DOHH2 (cell line): ENCODE results near the gene ERC2.

Source experiments
- H3F3A ChIP-seq: fragments of 200-600 bp; sonication (generic), shearing (Covaris generic); 2 replicates; pipeline ENCODE4 v1.6.0; 2016; ENCODE audit warnings: antibody characterized with exemption, mild to moderate bottlenecking; ENCODE audit not compliant: control insufficient read depth, insufficient read depth
- H3K27ac ChIP-seq: fragments of 200-600 bp; sonication (generic); 2 replicates; pipeline ENCODE4 v1.5.1; 2014; ENCODE audit warnings: low read depth, mild to moderate bottlenecking, low read length, moderate library complexity
- H3K27me3 ChIP-seq: fragments of 200-600 bp; sonication (generic); 2 replicates; pipeline ENCODE4 v1.6.1; 2014; ENCODE audit warnings: mild to moderate bottlenecking, low read length, mixed read lengths; ENCODE audit not compliant: control insufficient read depth
- H3K36me3 ChIP-seq: fragments of 200-600 bp; sonication (generic); 2 replicates; pipeline ENCODE4 v1.6.1; 2014; ENCODE audit warnings: mild to moderate bottlenecking, low read length, moderate library complexity, mixed read lengths; ENCODE audit not compliant: control insufficient read depth
- H3K4me1 ChIP-seq: fragments of 200-600 bp; sonication (generic); 2 replicates; pipeline ENCODE4 v1.6.1; 2014; ENCODE audit warnings: mild to moderate bottlenecking, low read length, mixed read lengths; ENCODE audit not compliant: control insufficient read depth
- H3K4me2 ChIP-seq: fragments of 200-600 bp; sonication (generic); 2 replicates; pipeline ENCODE4 v1.6.0; 2014; ENCODE audit warnings: mild to moderate bottlenecking, low read length, moderate library complexity
- H3K4me3 ChIP-seq: fragments of 200-600 bp; sonication (generic); 2 replicates; pipeline ENCODE4 v1.5.1; 2014; ENCODE audit warnings: mild to moderate bottlenecking, low read length, mixed read lengths
- H3K79me2 ChIP-seq: fragments of 200-600 bp; sonication (generic); 2 replicates; pipeline ENCODE4 v1.6.1; 2014; ENCODE audit warnings: mild to moderate bottlenecking, low read length, mixed read lengths; ENCODE audit not compliant: control insufficient read depth
- H3K9me2 ChIP-seq: fragments of 200-600 bp; sonication (generic); replicated peaks from 2 replicates; pipeline ENCODE4 v1.6.1; 2014; ENCODE audit warnings: mild to moderate bottlenecking, low read length, mixed read lengths; ENCODE audit not compliant: control insufficient read depth
- H3K9me3 ChIP-seq: fragments of 200-600 bp; sonication (generic); 2 replicates; pipeline ENCODE4 v1.6.1; 2014; ENCODE audit warnings: antibody characterized with exemption, low read length, mixed read lengths; ENCODE audit not compliant: control insufficient read depth, insufficient read depth
- H4K20me1 ChIP-seq: fragments of 200-600 bp; sonication (generic); 2 replicates; pipeline ENCODE4 v1.6.0; 2014; ENCODE audit warnings: low read depth, mild to moderate bottlenecking, antibody characterized with exemption, low read length, moderate library complexity; ENCODE audit not compliant: control insufficient read depth, insufficient read depth
- CTCF ChIP-seq: fragments of 200-600 bp; sonication (generic); IDR thresholded peaks from one replicate; pipeline ENCODE4 v1.5.1; 2014; ENCODE audit warnings: antibody characterized with exemption, mild to moderate bottlenecking, low read depth, low read length; ENCODE audit not compliant: poor library complexity, severe bottlenecking
- EZH2phosphoT487 ChIP-seq: fragments of 200-600 bp; sonication (generic); IDR thresholded peaks from 2 replicates; pipeline ENCODE4 v1.6.1; 2017; ENCODE audit warnings: borderline replicate concordance, mild to moderate bottlenecking, antibody characterized with exemption, low read length, moderate library complexity, mixed read lengths

ERC2 gene

GRCh38 chr3:55604402-55604801, 863.9 kb downstream of the ERC2 start:
- no peak for TF ChIP-seq EZH2phosphoT487
- no peak for TF ChIP-seq CTCF
- H3K36me3 ChIP-seq: no peaks in the 10 kb centered on the region
- no peaks in the 10 kb centered on the region for H3K9me3 ChIP-seq
- H3K9me2 ChIP-seq: no peaks in the 10 kb centered on the region
- no peaks in the 10 kb centered on the region for H3K27me3 ChIP-seq
- no peak overlapping the region for H3K4me3 ChIP-seq
- H3K4me1 ChIP-seq: no peaks in the 10 kb centered on the region
- no peaks in the 10 kb centered on the region for H3K79me2 ChIP-seq
- no peaks in the 10 kb centered on the region for H3F3A ChIP-seq
- no peaks in the 10 kb centered on the region for H4K20me1 ChIP-seq
- no peak overlapping the region for H3K27ac ChIP-seq
- H3K4me2 ChIP-seq: no peak overlapping the region

- Histone ChIP-seq H3K4me2 (no peak overlapping the region), H3K4me1 (no peaks in the 10 kb centered on the region), H4K20me1 (no peaks in the 10 kb centered on the region), H3K9me3 (no peaks in the 10 kb centered on the region), H3K27me3 (no peaks in the 10 kb centered on the region), H3F3A (no peaks in the 10 kb centered on the region), H3K4me3 (no peak overlapping the region), H3K27ac (no peak overlapping the region), H3K36me3 (no peaks in the 10 kb centered on the region), H3K79me2 (no peaks in the 10 kb centered on the region), H3K9me2 (no peaks in the 10 kb centered on the region)
- no peak for TF ChIP-seq CTCF
- no peak for TF ChIP-seq EZH2phosphoT487
These were observed 866.7 kb downstream of the ERC2 start for GRCh38 chr3:55601366-55602080.

GRCh38 chr3:55598224-55598623, 870.0 kb downstream of the ERC2 start:
- Histone ChIP-seq H3K9me2 (no peaks in the 10 kb centered on the region), H3K4me1 (no peaks in the 10 kb centered on the region), H3K36me3 (no peaks in the 10 kb centered on the region), H3K79me2 (no peaks in the 10 kb centered on the region), H3F3A (no peaks in the 10 kb centered on the region), H4K20me1 (no peaks in the 10 kb centered on the region), H3K4me2 (no peak overlapping the region), H3K4me3 (no peak overlapping the region), H3K27ac (no peak overlapping the region), H3K27me3 (no peaks in the 10 kb centered on the region), H3K9me3 (no peaks in the 10 kb centered on the region)
- no peak for TF ChIP-seq CTCF
- no peak for TF ChIP-seq EZH2phosphoT487
